Pons (tissue), 1 donor: ENCODE measurements around the gene USP54.
"Not testable (repeated sequence)": the region's sequence is repeated elsewhere in the genome, so short reads cannot be mapped to it uniquely, and the experiment has no call there.

Experiments
- DNase-seq: peaks from one replicate; pipeline ENCODE4 v3.0.0-alpha.2; 2016; ENCODE audit warnings: low spot score

Gene USP54

GRCh38 chr10:73590881-73591799, at the start of gene USP54:
USP54 (minus strand) TSS chr10:73591342; CDS start chr10:73575658, 15,684 bp downstream.
- DNase-seq: peak; percentile 96

GRCh38 chr10:73639286-73639685, 48.1 kb upstream of the USP54 start:
- DNase-seq: no peak

- DNase-seq: no peak
These were observed 44.6 kb upstream of the USP54 start for GRCh38 chr10:73635781-73636180.

- DNase-seq: no peak
These were observed 43.3 kb upstream of the USP54 start for GRCh38 chr10:73634421-73634820.

GRCh38 chr10:73629165-73629564, 38.0 kb upstream of the USP54 start:
- no peak for DNase-seq

GRCh38 chr10:73628405-73628804, 37.3 kb upstream of the USP54 start:
- DNase-seq: no peak

- DNase-seq: no peak
These were observed 36.2 kb upstream of the USP54 start for GRCh38 chr10:73627300-73627699.

- DNase-seq: peak; percentile 94
These were observed 35.0 kb upstream of the USP54 start for GRCh38 chr10:73625884-73626752.

- no peak for DNase-seq
These were observed 34.1 kb upstream of the USP54 start for GRCh38 chr10:73625004-73625883.

- no peak for DNase-seq
These were observed 31.9 kb upstream of the USP54 start for GRCh38 chr10:73623056-73623455.

- not testable (repeated sequence) for DNase-seq
These were observed 29.8 kb upstream of the USP54 start for GRCh38 chr10:73620974-73621373.

GRCh38 chr10:73617143-73617542, 26.0 kb upstream of the USP54 start:
- DNase-seq: not testable (repeated sequence)

- DNase-seq: no peak
These were observed 23.6 kb upstream of the USP54 start for GRCh38 chr10:73614720-73615119.

- no peak for DNase-seq
These were observed 18.0 kb upstream of the USP54 start for GRCh38 chr10:73609116-73609515.

GRCh38 chr10:73601486-73601921, 10.4 kb upstream of the USP54 start:
- DNase-seq: peak; percentile 25

- DNase-seq: no peak
These were observed 6.2 kb upstream of the USP54 start for GRCh38 chr10:73597346-73597745.

- DNase-seq: no peak
These were observed 2.7 kb upstream of the USP54 start for GRCh38 chr10:73593812-73594211.

- DNase-seq: no peak
These were observed 2.0 kb upstream of the USP54 start for GRCh38 chr10:73593110-73593509.

GRCh38 chr10:73591935-73592699, 975 bp upstream of the USP54 start:
- DNase-seq: peak; percentile 96

GRCh38 chr10:73589563-73590126, 1.5 kb downstream of the USP54 start:
- DNase-seq: peak; percentile 98

GRCh38 chr10:73588656-73589055, 2.5 kb downstream of the USP54 start:
- peak; percentile 58 for DNase-seq
